ENCODE measurements around the gene ZMYM2. TPM values are rescaled to one million over a fixed set of nuclear protein-coding genes. Genes with fewer than 3 reads are reported as not detected.
"Not testable (repeated sequence)": the region's sequence is repeated elsewhere in the genome, so short reads cannot be mapped to it uniquely, and the experiment has no call there.

The ZMYM2 gene
- total RNA-seq, 1 donor from 2014 or later = 26.1 TPM

DNA sequence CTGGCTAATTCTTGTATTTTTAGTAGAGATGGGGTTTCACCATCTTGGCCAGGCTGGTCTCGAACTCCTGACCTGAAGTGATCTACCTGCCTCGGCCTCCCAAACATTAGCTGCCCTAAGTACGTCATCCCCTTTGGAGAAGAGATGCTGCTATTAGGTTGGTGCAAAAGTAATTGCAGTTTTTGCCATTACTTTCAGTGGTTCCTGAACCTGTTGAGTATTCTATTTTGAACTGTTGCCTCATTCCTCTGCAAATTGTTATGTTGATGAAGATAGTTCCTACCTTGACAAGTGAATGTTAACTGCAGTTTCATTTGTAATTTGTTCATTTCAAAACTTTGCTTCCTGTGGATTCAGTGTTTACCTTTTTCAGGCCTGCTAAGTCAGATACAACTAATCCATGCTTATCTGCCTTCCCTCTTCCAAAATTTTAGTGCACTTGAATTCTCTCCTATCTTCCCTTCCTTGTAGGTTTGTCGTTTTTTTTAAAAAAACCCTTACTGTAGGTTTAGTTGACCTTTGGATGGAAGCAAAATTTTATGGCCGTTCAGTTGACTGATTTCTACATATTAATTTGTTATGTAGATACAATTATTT lies 24.0 kb downstream of the ZMYM2 start:
- ATAC-seq = no peak
- no peak for DNase-seq (ENCODE audit: low spot score)

DNA sequence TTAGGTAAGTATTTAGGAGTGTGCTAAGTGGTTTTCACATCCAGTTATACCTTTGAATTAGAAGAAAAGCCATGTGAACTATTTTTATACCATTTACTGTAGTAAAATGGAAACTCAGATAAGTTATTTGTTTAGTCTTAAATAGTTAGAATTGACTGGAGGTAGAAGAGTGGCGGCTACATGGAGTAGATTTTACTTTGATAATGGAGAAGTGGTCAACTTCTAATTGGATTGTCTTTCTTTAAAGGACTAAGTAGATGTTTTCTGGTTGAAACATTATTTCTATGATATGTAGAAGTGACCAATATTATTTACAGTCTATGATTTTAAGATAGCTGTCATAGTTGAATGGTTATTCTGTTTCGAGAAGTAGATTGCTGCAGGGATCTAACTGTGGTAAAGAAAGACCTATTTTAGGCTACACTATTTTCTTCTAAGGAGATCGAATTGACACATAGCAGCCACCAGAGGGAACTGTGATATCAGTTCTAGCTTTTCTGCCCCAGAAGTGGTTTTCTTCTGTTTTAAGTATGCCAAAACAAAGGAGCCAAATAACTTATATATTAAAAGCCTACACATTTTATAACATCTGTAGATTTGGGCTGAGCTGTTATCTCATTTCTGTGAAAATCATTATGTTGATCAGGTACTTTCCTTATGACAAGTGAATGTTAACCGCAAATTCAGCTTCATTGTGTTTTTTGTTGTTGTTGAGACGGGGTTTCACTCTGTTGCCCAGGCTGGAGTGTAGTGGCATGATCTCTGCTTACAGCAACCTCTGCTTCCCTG lies 26.1 kb downstream of the ZMYM2 start:
- DNase-seq (ENCODE audit: low spot score) (no peak), ATAC-seq (peak; percentile 67)

DNA sequence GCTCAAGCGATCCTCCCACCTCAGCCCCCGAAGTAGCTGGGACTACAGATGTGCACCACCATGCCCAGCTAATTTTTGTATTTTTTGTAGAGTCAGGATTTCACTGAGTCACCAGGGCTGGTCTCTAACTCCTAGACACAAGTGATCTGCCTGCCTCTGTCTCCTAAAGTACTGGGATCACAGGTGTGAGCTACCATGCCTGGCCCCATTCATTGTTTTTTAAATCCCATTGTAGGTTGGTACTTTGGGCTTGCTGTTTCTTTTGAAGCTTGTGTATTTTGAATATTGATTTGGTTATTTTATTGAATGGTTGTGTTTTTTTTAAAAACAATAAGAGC lies 26.7 kb downstream of the ZMYM2 start:
- no peak for ATAC-seq
- DNase-seq (ENCODE audit: low spot score) = no peak

DNA sequence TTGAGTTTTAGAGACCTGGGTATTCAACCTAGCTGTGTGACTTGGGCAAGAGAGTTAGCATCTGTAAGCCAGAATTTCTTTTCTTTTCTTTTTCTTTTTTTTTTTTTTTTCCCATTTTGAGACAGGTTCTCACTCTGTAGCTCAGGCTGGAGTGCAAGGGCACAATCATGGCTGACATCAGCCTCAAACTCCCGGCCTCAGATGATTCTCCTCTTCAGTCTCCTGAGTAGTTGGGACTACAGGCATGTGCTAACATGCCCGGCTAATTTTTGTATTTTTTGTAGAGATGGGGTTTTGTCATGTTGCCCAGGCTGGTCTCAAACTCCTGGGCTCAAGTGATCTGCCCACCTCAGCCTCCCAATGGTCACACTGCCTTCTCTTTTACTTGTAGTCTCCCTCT lies 33.0 kb downstream of the ZMYM2 start:
- DNase-seq (ENCODE audit: low spot score) (no peak), ATAC-seq (no peak)

DNA sequence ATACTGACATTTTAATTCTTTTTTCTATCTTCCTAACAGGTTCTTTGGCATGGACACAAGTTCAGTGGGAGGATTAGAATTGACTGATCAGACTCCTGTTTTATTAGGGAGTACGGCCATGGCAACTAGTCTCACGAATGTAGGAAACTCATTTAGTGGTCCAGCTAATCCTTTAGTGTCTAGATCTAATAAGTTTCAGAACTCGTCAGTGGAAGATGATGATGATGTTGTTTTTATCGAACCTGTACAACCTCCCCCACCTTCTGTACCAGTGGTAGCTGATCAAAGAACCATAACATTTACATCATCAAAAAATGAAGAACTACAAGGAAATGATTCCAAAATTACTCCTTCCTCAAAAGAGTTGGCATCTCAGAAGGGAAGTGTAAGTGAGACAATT lies 34.5 kb downstream of the ZMYM2 start:
- no peak for ATAC-seq
- DNase-seq (ENCODE audit: low spot score) = no peak

DNA sequence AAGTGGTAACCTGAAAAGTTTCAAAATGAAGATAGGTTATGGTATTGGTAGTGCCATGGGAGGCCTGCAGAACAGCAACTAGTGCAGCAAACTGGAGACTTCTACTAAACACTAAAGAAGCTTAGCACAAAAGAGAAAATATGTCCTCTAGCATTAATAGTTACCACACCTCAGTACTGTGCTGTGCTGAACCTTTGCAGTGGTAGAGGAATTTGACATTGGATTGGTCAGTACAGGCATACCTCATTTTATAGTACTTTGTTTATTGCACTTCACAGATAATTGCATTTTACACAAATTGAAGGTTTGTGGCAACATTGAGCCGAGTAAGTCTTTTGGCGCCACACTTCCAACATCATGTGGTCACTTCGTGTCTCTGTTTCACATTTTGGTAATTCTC lies 40.4 kb downstream of the ZMYM2 start:
- ATAC-seq = no peak

DNA sequence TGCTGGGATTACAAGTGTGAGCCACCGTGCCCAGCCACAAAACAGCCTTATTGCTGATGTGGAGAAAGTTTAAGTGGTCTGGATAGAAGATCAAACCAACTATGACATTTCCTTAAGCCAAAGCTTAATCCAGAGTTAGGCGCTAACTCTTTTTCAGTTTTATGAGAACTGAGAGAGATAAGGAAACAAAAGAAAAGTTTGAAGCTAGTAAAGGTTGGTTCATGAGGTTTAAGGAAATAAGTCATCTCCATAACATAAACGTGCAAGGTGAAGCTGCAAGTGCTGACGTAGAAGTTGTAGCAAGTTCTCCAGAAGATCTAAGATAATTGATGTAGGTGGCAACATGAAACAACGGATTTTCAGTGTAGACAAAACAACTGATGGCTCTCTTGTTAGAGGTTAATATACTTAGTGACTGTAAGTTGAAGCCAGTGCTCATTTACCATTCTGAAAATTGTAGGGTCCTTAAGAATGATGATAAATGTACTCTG lies 41.6 kb downstream of the ZMYM2 start:
- no peak for ATAC-seq
- no peak for DNase-seq (ENCODE audit: low spot score)

More for the DNA sequence above, 40.4 kb downstream of the ZMYM2 start:
- no peak for DNase-seq (ENCODE audit: low spot score)

DNA sequence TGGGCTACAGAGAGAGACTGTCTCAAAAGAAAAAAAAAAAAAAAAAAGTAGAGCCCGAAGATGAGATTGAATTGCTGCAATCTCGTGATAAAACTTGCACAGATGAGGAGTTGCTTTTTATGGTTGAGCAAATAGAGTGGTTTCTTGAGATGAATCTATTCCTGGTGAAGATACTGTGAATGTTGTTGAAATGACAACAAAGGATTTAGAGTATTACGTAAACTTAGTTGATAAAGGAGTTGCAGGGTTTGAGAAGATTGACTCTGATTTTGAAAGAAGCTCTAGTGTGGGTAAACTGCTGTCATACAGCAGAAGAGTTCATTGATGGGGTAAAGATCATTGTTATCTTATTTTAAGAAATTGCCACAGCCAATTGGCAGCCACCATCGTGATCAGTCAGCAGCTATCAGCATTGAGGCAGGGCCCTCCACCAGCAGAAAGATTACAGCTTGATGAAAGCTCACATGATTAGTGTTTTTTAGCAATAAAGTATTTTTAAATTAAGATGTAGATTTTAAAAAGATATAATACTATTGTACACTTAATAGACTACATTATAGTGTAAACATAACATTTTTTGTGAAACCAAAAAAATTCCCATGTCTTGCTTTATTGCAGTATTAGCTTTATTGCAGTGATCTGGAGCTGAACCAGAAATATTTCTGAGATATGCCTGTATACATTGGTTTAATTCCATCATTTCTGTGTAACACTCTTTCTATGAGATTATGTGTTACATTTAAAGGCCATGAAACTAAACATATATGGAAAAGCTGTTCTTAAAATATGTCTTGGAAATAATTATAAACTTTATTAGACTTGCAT lies 43.1 kb downstream of the ZMYM2 start:
- DNase-seq (ENCODE audit: low spot score) (no peak), ATAC-seq (no peak)

DNA sequence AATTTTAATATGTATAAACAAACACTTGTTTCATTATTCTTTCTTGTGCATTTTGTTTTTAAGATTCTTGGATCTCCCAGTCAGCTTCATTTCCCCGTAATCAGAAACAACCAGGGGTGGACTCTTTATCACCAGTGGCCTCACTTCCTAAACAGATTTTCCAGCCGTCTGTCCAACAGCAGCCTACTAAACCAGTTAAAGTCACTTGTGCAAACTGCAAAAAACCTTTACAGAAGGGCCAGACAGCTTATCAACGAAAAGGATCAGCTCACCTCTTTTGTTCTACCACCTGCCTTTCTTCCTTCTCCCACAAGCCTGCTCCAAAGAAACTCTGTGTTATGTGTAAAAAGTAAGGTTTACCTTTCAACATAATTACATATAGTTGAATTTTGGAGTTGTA lies 44.3 kb downstream of the ZMYM2 start:
- DNase-seq (ENCODE audit: low spot score) = no peak
- ATAC-seq = no peak

DNA sequence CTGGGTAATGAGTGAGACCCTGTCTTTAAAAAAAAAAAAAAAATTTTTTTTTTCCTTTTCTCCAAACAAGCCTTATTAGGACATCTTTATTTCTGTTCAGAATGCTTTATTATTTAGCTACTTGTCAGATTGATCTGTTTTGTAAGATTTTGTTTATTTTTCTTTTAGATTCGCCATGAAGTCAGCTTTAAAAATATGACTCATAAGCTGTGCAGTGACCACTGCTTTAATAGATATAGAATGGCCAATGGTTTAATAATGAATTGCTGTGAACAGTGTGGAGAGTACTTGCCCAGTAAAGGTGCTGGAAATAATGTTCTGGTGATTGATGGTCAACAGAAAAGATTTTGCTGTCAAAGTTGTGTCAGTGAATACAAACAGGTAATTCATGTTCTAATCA lies 47.7 kb downstream of the ZMYM2 start:
- no peak for ATAC-seq

DNA sequence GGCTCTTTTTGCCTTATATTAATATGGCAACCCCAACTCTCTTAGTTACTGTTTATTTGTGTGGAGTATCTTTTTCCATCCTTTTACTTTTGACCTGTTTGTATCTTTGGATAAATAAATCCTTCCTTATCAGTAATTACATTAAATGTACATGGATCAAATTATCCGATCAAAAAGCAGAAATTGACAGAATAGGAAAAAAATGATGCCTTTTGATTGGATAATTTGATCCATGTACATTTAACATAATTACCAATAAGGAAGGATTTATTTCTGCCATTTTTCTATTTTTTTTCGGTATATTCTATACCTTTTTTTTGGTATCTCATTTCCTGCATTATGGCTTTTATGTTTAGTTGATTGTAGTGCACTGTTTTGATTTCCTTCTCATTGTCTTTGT lies 57.2 kb downstream of the ZMYM2 start:
- no peak for DNase-seq (ENCODE audit: low spot score)
- no peak for ATAC-seq

More for the DNA sequence above, 47.7 kb downstream of the ZMYM2 start:
- DNase-seq (ENCODE audit: low spot score) = no peak

DNA sequence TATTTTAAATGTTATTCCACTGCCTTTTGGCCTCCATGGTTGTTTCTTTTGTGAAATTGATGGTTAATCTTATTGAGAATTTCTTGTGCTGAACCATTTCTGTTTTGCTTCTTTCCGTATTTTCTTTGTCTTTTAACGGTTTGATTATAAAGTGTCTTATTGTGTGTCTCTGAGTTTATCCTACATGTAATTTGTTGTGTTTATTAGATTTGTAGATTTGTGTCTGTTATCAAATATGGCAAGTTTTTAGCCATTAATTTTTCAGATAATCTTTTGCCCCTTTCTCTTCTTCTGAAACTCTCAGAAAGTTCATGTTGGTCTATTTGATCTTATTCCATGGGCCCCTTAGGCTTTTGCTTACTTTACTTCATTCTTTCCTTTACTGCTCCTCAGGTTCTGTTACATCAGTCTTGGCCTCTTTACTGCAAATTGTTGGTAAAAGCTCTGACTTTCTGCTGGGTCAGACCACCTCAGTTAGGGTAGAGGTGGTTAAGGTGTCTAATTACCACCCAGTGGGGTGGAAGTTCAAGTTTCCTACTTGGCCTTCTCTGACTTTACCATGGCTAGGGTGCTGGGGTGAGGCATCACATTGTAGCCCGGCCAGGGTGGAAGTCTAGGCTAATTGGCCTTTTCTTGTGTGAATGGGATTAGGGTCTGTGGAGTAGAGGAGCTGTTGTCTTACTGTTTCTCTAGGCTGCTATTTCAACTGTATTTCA lies 58.3 kb downstream of the ZMYM2 start:
- ATAC-seq (no peak), DNase-seq (ENCODE audit: low spot score) (no peak)

DNA sequence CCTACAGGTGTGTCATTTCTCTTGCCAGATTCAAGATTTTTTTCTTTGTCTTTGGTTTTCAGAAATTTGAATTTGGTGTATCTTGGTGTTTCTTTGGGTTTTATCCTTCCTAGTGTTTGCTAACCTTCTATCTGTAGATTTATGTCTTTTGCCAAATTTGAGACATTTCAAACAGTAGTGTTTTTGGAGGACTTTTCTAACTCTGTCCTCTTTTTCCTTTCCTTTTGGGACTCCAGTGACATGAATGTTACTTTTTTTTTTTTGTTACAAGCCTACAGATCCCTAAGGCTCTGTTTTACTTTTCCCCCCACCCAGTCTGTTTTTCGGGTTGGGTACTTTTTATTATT lies 58.8 kb downstream of the ZMYM2 start:
- ATAC-seq = no peak
- DNase-seq (ENCODE audit: low spot score) = no peak

DNA sequence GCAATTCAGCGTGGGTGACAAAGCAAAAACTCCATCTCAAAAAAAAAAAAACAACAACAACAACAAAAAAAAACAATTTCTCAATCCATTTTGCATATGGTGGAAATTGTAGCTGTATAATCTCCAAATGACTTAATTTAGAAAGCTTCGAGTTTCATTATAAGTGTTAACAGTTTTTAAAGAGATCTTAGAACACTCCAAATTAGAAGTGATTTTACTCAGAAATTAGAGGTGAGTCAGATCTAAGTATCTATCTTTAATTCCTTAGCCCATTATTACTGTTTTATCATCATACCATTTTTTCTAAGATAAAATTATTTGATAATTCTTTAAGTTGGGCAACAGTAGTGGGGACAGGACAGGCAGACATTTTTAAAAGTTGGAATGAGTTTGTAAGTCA lies 60.5 kb downstream of the ZMYM2 start:
- no peak for ATAC-seq
- no peak for DNase-seq (ENCODE audit: low spot score)

DNA sequence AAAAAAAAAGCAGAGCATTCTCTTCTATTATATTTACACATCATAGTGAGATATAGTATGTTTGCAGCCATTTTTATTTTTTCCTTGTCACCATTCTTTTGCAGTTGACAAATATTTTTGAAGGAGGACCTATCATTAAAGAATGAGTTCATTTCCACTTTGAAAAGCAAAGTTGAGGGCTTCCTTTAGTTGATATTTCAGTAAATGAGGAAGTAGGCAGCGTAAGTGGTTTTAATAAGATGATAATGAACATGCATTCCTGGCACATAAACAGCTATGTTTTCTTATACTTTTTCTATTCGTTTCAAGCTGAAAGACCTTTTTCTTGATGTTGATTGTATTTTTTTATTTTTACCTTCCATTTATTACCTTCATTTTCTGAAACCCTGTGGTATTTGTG lies 66.2 kb downstream of the ZMYM2 start:
- ATAC-seq = no peak
- DNase-seq (ENCODE audit: low spot score) = no peak

DNA sequence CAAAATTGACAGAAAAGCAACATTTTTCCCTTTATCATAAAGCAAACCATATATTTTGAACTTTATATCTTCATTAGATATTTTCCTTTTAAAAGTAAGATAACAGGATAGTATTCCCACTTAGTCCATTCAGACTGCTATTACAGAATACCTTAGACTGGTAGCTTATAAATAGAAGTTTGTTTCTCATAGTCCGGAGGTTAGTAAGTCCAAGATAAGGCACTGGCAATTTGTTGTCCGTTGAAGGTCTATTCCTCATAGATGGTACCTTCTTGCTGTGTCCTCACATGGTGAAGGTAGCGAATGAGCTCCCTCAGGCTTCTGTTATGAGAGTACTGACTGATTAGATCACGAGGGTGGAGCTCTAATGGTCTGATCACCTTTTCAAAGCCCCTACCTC lies 70.4 kb downstream of the ZMYM2 start:
- no peak for DNase-seq (ENCODE audit: low spot score)
- no peak for ATAC-seq

DNA sequence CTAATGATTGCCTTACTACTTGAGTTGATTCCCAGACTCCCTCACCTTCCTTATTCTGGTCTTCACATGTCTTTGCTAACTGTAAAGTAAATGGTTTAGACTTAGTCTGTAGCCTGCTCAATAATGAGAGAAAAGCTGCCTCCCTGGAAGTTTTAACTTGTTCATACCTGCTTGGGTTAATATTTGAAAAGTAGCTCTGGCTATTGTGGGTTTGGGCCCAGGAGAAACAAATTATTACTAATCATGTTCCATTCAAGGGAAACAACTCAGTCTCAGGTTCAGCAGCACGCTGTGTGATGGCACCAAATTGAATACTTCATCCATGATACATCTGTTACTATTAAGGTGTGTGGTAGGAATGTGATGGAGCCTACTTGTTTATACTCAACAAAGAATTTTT lies 75.0 kb downstream of the ZMYM2 start:
- DNase-seq (ENCODE audit: low spot score) (no peak), ATAC-seq (no peak)

DNA sequence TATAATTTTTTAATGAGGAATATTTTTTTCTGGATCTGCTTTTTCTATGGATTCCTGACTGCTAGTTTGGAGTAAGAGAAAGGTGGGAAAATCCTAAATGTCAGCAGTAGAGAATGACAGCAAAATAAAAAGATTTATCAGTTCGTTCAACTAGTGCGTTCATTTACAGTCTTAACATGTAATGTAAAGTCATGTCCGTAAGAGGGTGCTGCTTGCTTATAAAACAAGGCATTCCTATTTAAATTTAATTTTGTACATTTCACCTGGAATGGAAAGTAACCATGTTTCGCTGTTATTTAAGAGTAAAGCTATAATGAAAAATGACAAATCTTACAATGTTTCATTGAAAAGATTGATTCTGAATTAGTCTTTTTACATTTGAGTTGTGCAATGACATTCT lies 76.6 kb downstream of the ZMYM2 start:
- ATAC-seq (no peak), DNase-seq (ENCODE audit: low spot score) (no peak)

DNA sequence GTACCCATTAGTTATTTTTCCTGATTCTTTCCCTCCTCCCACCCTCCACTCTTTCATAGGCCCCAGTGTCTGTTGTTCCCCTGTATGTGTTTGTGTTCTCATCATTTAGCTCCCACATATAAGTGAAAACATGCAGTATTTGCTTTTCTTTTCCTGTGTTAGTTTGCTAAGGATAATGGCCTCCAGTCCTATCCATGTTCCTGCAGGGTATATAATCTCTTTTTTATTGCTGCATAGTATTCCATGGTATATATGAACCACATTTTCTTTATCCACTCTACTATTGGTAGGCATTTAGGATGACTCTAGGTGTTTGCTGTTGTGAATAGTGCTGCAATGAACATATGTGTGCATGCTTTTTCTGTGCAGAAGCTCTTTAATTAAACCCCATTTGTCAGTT lies 79.4 kb downstream of the ZMYM2 start:
- DNase-seq (ENCODE audit: low spot score) (no peak), ATAC-seq (no peak)

DNA sequence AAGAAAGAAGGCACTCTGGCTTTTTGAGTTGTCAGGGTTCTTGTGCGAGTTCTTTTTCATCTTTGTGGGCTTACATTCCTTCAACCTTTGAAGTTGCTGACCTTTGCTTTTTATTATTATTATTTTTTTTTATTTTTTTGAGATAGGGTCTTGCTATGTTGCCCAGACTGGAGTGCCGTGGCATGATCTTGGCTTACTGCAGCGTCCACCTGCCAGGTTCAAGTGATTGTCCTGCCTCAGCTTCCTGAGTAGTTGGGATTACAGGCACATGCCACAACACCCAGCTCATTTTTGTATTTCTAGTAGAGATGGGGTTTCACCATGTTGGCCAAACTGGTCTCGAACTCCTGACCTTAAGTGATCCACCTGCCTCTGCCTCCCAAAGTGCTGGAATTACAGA lies 84.1 kb downstream of the ZMYM2 start:
- not testable (repeated sequence) for DNase-seq (ENCODE audit: low spot score); ATAC-seq

DNA sequence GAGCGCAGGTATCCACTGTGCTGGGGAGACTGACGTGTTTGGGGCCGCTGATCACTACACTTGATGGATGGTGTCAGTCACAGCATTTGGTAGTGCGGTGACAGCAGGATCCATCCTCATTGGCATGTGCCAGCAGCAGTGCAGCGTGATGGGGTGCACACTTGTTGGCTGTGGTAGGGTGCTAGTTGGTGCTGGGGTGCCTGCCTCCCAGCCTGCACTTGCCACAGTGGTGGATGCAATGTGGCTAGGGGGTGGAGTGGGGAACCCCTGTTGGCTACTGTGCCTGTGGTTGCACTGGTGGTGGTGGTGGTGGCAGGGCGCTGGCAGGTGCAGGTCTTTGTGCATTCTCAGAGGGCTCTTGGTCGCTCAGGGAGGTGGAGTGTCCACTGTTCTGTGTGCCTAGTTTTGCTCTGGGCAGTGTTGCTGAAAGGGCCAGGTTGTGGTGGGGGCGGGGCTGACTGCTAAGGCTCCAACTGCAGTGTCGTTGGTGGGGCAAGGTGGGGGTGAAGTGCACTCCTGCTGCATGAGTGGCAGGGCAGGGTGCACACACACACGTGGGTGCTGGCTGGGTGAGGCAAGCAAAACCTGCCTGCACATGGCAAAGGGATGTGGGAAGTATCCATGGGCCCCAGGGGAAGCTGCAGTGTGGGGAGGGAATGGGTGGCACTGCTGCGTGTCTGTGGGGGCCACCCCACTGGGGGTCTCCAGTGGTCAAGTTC lies 84.8 kb downstream of the ZMYM2 start:
- no peak for DNase-seq (ENCODE audit: low spot score)
- peak; percentile 57 for ATAC-seq

Measured in left lobe of liver (tissue), 2 donors.